GM19099 (cell line): ENCODE data around the gene PGAP3.

Experiments
- POLR2A ChIP-seq: IDR thresholded peaks from 3 replicates; pipeline ENCODE4 v1.6.1; 2011; ENCODE audit warnings: low read depth; ENCODE audit not compliant: insufficient read length; ENCODE audit errors: extremely low read depth

Gene PGAP3

DNA sequence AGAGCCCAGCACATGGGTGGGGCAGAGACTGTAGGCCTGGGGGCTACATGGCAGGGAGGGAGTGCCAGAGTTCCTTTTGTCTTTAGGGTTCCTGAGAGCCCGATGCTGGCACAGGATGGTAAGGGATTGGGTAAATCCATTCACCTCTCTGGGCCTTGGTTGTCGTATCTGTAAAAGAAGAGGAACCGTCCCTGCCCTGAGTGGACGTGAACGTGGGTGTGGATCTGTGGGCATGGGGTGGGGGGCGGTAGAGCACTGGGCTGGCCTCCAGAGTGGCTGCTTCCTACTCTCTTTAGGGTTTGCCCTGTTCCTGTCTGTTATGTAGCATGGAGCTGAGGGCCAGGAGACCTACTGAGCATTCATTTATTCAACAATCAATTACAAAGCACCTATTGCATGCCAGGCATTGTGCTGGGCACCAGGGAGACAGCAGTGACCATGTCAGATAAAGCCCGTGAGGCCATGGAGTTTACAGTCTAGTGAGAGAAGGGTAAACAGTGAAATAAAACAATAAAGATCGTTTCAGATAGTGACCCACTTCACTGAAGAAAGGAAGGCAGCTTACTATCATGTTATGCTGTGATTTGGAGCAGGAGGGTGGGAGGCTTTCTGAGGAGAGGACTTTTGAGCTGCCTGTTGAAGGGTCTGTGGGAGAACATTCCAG, 35.8 kb downstream of the PGAP3 start:
- TF ChIP-seq POLR2A: no peak

DNA sequence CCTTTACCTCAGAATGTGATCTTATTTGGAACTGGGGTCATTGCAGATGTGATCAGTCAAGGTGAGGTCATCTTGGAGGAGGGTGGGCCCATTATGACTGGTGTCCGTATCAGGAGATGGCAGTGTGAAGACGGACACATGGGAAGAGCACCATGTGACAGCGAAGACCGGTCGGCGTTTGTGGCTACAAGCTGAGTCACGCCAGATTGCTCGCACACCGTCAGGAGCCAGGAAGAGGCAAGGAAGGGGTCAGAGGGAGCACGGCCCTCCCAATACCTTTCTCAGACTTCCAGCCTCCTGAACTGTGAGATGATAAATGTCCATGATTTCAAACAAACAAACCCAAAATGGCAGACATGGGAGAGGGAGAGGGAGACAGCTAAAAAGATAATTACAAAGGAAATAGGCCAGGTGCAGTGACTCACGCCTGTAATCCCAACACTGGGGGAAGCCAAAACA, 37.7 kb downstream of the PGAP3 start:
- no peak for TF ChIP-seq POLR2A

DNA sequence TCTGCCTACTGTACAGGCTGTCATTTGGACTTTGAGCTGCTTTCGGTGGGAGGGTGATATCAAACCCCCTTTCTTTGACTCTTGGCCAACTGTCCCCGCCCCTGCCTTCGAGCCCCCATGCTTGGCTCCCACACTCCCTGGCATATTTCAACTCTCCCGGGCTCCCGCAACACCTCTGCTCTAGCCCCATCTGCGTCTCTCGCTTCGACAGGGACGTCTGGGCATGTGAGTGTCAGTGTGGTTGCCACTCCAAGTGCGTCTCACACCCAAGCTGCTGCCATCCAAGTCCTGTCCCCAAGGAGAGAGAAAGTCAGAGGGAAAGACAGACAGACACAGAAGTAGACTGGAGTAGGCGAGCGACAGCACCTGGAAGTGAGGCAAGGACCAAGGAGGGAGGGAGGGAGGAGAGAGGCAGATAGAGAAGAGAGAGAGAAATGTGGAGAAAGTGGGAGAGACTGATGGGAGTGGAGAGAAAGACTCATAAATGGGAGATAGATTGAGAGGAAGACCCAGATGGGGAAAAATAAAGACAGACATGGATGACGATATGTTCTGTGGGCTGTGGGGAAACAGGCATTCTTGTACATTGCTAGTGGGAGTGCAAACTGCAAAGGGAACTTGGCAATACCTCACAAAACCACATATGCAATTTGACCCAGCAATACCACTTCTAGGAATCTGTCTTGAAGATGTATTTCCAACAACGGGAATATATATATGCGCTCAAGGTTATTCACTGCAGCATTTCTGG, 39.1 kb downstream of the PGAP3 start:
- no peak for TF ChIP-seq POLR2A

DNA sequence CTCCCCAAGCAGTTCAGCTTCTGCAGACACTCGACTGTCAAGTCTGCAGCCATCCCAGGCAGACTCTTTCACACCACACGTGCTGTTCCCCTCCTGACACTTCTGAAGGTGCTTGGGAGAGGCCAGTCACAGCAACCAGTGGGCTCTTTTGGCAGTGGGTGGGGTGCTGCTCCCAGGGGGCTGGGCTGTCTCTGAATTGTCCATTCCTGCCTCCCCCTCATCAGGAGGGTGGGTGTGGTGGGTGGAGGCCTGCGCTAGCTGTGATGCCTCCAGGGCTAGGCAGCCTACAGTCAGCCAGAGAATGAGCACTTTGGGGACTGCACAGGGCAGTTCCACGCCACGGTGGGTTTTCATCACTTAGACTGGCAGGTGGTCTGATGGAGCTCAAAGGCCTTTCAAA, 40.6 kb downstream of the PGAP3 start:
- TF ChIP-seq POLR2A: no peak

DNA sequence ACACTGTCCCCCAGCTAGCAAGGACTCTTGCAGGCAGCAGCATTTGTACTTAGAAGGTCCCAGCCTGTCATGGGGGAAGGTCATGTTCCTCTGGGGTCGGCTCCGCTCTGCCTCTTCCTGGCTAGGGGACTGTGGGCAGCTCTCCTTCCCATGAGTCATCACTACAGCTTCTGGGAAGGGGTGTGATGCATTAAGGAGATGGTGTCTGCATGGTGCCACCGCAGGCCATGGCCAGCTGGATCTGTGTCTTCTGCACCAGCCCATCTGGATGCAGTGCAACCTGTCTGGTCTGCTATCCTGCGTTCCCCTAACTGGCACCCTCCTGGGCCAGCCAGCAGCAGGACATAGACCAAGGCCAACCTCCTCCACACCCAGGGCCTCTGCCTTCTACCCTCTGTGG, 44.6 kb downstream of the PGAP3 start:
- no peak for TF ChIP-seq POLR2A

DNA sequence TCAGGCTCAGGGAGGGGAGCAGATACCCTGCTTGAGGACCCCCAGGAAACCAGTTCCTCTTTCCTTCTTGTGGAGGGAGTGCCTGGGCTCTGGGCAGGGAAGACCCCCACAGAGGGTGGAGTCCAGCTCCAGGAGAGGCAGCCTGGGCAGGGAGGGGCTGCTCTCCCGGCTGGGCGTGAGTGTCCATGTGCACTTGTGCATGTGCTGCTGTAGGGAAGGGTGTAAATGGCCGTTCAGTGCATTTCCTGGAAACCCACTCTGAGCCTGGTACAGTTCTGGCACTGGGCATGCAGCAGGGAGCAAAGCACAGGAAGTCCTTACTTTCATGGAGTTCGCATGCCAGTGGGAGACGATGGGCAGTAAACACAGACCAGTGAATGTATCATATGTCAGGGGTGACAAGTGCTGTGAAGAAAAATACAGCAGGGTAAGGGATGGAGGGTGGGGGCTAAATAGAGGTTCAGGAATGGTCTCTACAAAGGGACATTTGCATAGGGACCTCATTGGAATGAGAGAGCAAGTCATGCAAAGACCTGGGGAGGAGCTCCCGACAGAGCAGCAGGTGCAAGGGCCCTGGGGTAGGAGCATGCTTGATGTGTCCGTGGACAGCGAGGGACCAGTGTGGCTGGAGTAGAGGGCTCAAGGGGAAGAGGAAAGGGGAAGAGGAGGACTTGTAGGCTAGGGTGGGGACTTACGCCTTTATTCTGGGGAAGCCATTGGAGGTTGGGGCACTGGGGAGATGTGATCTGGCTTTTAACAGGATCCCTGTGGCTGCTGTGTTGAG, 45.4 kb downstream of the PGAP3 start:
- no peak for TF ChIP-seq POLR2A

DNA sequence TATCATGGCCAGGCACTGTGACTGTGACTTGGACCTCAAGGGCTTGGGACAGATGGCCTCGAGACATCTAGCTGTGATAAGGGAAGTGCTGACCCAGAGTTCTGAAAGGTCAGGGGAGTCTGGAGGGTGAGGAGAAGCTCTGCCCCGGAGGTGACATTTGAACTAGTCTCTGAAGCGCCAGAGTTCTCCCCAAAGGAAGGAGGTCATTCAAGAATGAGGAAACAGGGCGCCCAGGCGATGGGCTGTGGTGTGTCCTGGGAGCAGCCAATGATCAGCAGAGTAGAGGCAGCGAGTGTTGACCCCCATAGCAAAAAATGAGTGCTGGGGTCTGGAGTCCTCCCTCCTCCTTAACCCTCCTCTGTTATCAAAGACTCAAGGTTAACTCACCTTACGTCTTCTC, 46.0 kb downstream of the PGAP3 start:
- TF ChIP-seq POLR2A: no peak

DNA sequence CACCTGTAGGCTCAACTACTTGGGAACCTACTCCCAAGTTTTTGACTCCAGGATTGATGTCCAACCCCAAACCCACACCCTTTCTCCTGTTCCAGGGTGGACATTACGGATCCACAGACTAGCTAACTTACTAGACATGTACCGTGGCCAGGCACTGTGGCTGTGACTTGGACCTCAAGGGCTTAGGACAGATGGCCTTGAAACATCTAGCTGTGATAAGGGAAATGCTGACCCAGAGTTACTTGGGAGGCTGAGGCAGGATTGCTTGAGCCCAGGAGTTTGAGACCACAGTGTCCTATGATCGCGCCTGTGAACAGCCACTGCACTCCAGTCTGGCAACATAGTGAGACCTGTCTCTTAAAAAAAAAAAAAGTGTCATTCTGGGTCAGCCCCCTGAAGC, 46.8 kb downstream of the PGAP3 start:
- no peak for TF ChIP-seq POLR2A

DNA sequence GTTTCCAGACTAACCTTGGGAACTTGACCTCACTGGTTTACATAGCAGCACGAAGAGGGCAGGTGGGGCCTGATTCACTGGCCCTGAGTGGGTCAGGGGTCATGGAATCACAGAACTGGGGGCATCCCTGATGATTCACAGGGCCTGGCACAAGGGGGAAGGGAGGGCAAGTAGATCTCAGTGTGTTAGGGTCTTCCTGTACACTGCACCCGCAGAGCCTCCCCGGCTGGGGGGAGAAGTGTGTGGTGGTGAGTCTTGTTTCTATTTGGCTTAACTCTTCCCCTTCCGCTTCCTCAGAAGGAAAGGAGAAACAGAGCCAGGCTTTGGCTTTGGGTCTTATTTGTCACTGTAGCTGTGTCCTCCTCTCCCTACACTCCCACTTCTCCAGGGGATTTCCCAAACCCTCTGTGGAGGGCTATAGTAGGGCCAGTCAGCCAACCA, 47.2 kb downstream of the PGAP3 start:
- no peak for TF ChIP-seq POLR2A

DNA sequence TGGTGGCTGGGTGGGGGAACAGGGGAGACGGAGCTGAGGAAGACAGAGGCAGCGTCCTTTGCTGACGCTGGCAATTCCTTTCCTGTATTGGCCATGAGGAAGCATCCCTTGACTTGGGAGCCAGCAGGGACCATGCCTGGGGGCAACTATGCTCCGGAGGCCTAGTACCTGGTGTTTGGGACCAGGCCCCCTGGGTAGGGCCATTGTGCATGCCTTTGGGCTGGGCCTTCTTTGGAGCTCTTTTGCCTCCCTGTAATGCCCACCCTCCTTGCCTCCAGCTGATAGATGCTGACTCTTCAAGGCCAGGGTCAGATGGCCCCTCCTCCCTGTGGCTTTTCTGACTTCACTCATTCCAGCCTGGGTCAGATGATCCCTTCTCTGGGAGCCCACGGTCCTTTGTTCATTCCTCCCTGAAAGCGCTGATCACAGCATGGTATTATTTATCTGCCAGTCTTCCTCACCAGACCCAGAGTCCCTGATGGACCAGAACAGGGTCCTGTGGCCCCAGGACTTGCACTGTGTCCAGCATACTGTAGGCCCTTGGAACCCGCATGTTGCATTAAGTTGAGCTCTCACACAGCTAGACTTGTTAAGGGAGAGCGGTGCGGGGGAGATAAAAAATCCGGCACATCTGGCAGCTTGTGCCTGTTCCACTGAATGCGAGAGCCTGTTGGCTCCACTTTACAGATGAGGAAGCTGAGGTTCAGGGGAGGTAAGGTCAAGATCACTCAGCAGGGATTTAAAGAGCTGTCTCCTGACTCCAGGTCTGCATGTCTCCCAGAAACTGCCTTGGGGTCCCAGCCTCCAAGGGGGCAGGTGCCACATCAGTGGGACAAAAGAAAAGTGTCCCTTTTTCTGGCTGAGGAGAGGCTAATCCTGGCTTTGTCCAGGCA, 48.0 kb downstream of the PGAP3 start:
- TF ChIP-seq POLR2A: no peak

DNA sequence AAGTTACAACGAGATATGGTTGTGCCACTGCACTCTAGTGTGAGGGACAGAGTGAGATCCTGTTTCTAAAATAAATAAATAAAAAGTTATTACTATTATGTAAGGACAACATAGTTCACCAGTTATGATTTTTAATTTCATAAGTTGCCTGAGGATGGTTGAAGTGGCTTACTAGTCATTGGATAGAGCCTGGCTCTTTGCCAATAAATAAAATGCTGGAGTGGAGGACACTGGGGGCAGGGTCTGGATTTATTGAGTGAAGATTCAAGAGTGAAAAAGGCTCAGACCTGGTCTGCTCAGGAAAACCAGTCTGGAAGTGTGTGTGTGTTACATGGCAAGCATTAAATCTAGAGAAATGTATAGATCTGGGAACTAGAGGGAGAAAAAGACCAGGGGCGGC, 48.8 kb downstream of the PGAP3 start:
- TF ChIP-seq POLR2A: no peak

DNA sequence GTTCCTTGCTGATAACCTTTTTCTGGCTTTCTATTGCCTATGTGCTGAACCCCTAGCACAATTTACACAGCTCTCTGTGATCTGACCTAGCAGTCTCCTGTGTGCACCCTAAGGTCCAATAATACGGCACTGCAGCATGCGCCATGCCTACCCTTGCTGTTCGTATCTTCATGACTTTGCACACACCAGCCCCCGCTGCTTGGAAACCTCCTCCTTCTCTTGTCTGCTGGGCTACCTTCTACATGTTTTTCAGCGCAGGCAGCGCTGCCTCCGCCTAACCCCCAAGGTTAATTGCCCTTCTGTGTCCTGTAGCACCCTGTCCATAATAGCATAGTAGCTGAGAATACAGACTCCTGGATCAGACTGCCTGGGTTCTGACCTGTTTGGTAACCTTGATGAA, 49.5 kb downstream of the PGAP3 start:
- no peak for TF ChIP-seq POLR2A

DNA sequence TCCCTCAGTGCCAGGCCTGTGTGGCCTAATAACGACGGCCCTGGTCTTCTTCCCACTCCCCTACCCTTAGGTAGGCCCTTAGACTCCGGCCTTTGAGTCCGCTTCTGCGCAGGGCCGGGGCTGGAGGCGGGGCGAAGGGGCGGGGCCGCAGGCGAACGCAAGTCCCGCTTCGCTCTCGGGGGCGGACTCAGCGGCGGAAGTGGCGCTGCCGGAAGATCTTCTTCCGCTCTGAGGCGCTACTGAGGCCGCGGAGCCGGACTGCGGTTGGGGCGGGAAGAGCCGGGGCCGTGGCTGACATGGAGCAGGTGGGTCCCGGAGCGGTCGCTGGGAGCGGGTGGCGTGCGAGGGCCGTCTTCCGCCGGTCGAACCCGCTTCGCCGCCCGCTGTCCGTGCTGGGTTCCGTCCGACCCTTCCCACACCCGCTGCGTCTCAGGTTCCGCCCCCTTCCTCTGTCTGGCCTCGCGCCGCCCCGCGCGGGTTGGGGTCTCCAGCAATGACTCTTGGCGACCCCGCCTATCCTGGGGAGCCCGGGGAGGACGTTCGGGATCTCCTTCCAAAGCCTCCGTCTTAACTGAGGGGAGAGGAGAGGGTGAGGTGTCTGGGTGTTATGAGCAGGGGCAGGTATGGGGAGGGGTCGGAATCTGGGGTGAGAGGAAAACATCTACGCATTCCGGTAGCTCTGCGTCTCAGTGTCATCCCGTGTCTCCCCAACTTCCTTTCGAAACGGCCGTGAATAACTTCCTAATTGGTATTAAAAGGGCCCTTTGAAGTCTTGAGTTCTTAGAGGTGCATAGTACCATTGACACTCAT, 50.7 kb downstream of the PGAP3 start, which contains the start of gene STARD3:
STARD3 (plus strand) TSS at position 218 of the 810 bp plus-strand sequence. CDS start 16,388 bp downstream, outside the sequence.
- peak; percentile 81 for TF ChIP-seq POLR2A

DNA sequence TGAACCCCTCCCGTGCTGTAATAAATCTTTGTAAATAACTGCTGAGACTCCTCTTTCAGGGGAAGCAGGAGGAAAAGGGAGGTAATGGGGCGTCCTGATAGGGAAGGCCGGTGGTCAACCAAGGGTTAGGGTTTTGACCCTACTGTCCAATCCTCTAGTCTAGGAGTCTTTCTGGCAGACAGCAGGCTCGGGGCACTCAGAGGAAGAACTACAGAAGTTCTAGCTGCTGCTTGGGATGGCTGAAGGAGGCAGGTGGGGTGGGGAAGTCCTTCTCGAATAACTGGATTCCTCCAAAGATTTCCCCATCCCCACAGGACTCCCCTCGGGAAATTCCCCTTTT, 51.3 kb downstream of the PGAP3 start:
- TF ChIP-seq POLR2A: no peak

DNA sequence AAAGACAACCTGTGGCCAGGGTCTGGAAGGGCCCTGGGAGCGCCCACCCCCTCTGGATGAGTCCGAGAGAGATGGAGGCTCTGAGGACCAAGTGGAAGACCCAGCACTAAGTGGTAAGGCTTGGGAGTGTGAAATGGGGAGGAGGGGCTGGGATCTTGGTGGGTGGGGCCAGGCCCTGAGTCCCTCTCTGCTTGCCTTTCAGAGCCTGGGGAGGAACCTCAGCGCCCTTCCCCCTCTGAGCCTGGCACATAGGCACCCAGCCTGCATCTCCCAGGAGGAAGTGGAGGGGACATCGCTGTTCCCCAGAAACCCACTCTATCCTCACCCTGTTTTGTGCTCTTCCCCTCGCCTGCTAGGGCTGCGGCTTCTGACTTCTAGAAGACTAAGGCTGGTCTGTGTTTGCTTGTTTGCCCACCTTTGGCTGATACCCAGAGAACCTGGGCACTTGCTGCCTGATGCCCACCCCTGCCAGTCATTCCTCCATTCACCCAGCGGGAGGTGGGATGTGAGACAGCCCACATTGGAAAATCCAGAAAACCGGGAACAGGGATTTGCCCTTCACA, 52.2 kb downstream of the PGAP3 start:
- TF ChIP-seq POLR2A: no peak
